HAP-1 (cell line): Measurements from ENCODE around the gene FCN1.

Source experiments
- DNase-seq, 2 experiments: peaks; one replicate each; pipeline ENCODE4 v3.0.0-alpha.2; 2016 to 2020; ENCODE audit warnings: low spot score in 2 of 2
- H3K27me3 ChIP-seq: fragments of 250-450 bp; sonication (Bioruptor Pico); 2 replicates; pipeline ENCODE4 v1.5.1; 2020; ENCODE audit warnings: low read depth, mild to moderate bottlenecking, moderate library complexity
- H3K36me3 ChIP-seq: fragments of 250-450 bp; sonication (Bioruptor Pico); replicated peaks from 2 replicates; pipeline ENCODE4 v1.5.1; 2020; ENCODE audit warnings: mild to moderate bottlenecking
- H3K4me1 ChIP-seq: fragments of 250-450 bp; sonication (Bioruptor Pico); 2 replicates; pipeline ENCODE4 v1.5.1; 2020; ENCODE audit warnings: mild to moderate bottlenecking
- H3K4me3 ChIP-seq: fragments of 250-450 bp; sonication (Bioruptor Pico); 2 replicates; pipeline ENCODE4 v1.5.1; 2020; ENCODE audit warnings: mild to moderate bottlenecking, moderate library complexity
- H3K9me3 ChIP-seq: fragments of 250-450 bp; sonication (Bioruptor Pico); 2 replicates; pipeline ENCODE4 v1.5.1; 2020; ENCODE audit warnings: mild to moderate bottlenecking, moderate library complexity
- in situ Hi-C: fragments of 300-500 bp; cut with MboI; formaldehyde crosslinking; loops from 3 replicates; pipeline ENCODE4 v1.14.3; 2020; ENCODE audit warnings: low sequenced_read_pairs, inconsistent platforms, mixed read lengths

The FCN1 gene

GRCh38 chr9:134892221-134892620, 25.5 kb downstream of the FCN1 start:
- no peak for DNase-seq
- Histone ChIP-seq H3K36me3 (no peaks in the 10 kb centered on the region), H3K9me3 (no peaks in the 10 kb centered on the region; the same call in 1 of the 2 replicates), H3K4me1 (no peaks in the 10 kb centered on the region), H3K27me3 (no peaks in the 10 kb centered on the region), H3K4me3 (no peak overlapping the region)
- in situ Hi-C loops = no loop called here

DNA sequence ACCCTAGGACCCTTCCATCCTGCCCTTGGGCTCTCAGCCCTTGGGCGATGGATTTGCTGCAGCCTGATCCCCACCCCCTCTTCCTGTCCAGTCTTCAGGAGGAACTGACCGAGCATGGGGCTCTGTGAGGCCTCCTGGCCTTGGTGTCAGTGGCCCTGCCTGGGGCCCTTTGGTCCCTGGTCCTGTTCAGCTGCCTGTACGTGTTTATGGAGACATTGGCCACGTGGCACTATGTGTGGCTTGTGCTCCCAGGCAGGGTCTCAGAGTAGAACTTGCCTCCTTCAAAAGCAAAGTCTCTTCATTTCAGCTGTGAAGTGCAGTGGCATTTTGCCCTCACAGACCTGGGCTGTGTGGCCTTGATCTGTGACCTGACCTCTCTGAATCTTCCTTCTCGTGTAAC, 26.0 kb downstream of the FCN1 start:
- no peak overlapping the region for H3K4me3 ChIP-seq
- in situ Hi-C loops = no loop called here
- H3K4me1 ChIP-seq = no peaks in the 10 kb centered on the region
- H3K27me3 ChIP-seq = no peaks in the 10 kb centered on the region
- no peaks in the 10 kb centered on the region; the same call in 1 of the 2 replicates for H3K9me3 ChIP-seq
- DNase-seq = no peak
- no peaks in the 10 kb centered on the region for H3K36me3 ChIP-seq

- in situ Hi-C loops = no loop called here
- Histone ChIP-seq H3K36me3 (no peaks in the 10 kb centered on the region), H3K9me3 (no peaks in the 10 kb centered on the region; the same call in 1 of the 2 replicates), H3K27me3 (no peaks in the 10 kb centered on the region), H3K4me3 (no peak overlapping the region), H3K4me1 (no peaks in the 10 kb centered on the region)
- no peak for DNase-seq
Observed at GRCh38 chr9:134891053-134891452, 26.7 kb downstream of the FCN1 start.

DNA sequence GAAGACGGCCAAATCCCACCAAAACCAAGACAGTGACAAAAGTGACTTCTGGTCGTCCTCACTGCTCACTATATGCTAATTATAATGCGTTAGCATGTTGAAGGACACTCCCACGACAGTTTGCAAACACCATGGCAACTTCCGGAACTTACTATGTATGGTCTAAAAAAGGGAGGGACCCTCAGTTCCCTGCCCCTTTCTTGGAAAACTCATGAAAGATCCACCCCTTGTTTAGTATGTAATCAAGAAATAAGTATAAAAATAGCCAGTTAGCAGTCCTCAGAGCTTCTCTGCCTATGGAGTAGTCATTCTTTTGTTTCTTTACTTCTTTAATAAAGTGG, 27.6 kb downstream of the FCN1 start:
- no peak overlapping the region for H3K4me3 ChIP-seq
- H3K27me3 ChIP-seq = no peaks in the 10 kb centered on the region
- no peaks in the 10 kb centered on the region for H3K4me1 ChIP-seq
- H3K36me3 ChIP-seq = no peaks in the 10 kb centered on the region
- in situ Hi-C loops = no loop called here
- H3K9me3 ChIP-seq = no peaks in the 10 kb centered on the region
- DNase-seq = no peak

- Histone ChIP-seq H3K4me3 (no peak overlapping the region), H3K9me3 (no peaks in the 10 kb centered on the region; the same call in 1 of the 2 replicates), H3K4me1 (no peaks in the 10 kb centered on the region), H3K36me3 (no peaks in the 10 kb centered on the region), H3K27me3 (no peaks in the 10 kb centered on the region)
- in situ Hi-C loops = no loop called here
- no peak for DNase-seq
Observed at GRCh38 chr9:134889386-134890154, 28.1 kb downstream of the FCN1 start.

DNA sequence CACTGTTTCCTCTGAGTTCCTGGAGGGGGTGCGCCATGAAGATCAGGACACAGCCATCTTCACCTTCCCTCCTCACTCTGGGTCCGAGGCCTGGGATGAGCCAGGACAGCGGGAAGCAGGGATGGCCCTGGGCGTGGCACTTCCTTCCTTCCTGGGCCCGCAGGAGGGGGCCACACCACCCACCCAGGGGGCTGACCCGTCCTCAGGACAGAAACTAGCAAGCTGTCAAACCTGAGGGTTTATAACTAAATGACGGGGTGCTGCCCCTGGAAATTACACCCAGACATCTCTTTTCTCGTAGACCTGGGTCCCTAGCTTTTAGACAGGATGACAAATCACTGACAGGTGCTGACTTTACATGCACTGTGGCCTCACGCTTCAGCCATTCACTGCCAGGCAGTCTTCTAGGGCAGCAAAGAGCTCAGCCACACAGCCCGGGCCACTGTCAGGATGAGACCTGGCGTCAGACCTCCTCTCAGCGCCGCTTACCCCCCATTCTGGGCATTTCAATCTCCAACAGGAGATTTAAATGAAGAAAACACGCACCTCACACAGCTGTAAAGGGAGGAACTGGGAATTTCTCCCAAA, 29.0 kb downstream of the FCN1 start:
- H3K4me3 ChIP-seq = no peak overlapping the region
- in situ Hi-C loops = no loop called here
- H3K9me3 ChIP-seq = no peaks in the 10 kb centered on the region; the same call in 1 of the 2 replicates
- no peaks in the 10 kb centered on the region for H3K36me3 ChIP-seq
- no peak for DNase-seq
- no peaks in the 10 kb centered on the region for H3K4me1 ChIP-seq
- no peaks in the 10 kb centered on the region for H3K27me3 ChIP-seq

DNA sequence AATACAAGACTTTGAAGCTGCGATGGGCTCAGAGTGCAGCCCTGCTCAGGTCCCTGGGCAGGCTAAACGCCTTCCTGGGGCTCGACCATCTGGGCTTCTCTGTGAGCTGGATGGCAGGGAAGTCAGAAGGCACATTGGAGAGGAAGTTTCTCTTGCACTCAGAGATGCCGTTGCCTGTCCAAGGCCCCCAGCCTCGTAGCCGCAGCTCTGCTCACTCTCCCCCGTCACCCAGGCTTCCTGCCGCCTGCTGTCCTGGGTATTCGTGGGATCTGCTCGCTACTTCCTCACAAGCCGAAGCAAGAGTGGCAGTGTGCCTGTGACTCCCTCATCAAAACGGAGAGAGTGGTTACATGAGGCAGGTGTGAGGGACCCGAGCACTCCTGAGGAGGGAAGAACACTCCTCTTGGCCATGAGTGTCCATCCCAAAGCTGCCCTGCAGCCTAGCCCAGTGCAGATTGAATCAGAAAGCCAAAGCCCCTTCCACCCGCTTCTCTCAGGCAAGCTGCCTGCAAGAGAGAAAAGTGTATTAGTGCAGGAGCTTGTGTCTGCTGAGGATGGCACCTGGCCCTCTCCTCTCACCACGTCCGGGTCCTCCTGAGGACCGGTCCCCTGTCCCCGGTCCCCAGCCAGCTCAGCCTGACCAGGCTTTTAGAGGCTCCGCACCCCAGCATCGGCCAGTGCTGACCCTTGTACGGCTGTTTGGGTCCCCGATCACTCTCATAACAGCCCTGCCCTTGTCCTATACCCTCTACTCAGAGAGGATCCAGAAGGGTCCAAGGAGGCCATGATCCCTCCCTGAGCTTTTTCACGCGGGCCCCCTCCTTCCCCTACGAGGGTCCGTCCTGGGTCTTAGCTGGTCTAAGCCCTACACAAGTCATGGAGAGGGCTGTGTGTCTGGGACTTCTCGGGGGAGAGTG, 29.8 kb downstream of the FCN1 start:
- Histone ChIP-seq H3K27me3 (no peaks in the 10 kb centered on the region), H3K4me1 (no peaks in the 10 kb centered on the region), H3K4me3 (no peak overlapping the region), H3K9me3 (no peaks in the 10 kb centered on the region; the same call in 1 of the 2 replicates), H3K36me3 (no peaks in the 10 kb centered on the region)
- no peak for DNase-seq
- in situ Hi-C loops = no loop called here

DNA sequence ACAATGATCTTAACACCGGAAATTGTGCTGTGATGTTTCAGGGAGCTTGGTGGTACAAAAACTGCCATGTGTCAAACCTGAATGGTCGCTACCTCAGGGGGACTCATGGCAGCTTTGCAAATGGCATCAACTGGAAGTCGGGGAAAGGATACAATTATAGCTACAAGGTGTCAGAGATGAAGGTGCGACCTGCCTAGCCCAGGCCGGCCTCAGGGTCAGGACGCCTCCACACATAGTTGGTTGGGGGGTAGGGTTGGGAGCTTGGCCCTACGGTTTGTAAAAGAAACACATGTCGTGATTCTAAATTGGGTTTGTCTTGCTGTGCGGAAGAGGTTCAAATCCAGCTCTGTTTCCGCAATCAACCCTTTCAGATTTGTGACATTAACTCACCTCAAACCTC, 30.5 kb downstream of the FCN1 start:
- in situ Hi-C loops = no loop called here
- H3K4me3 ChIP-seq = no peak overlapping the region
- DNase-seq = no peak
- no peaks in the 10 kb centered on the region for H3K4me1 ChIP-seq
- H3K9me3 ChIP-seq = no peaks in the 10 kb centered on the region; the same call in 1 of the 2 replicates
- H3K27me3 ChIP-seq = no peaks in the 10 kb centered on the region
- H3K36me3 ChIP-seq = no peaks in the 10 kb centered on the region

- no peak for DNase-seq
- Histone ChIP-seq H3K4me1 (no peaks in the 10 kb centered on the region), H3K36me3 (no peaks in the 10 kb centered on the region), H3K9me3 (no peaks in the 10 kb centered on the region; the same call in 1 of the 2 replicates), H3K4me3 (no peak overlapping the region), H3K27me3 (no peaks in the 10 kb centered on the region)
- in situ Hi-C loops = no loop called here
Observed at GRCh38 chr9:134886413-134886913, 31.2 kb downstream of the FCN1 start.

GRCh38 chr9:134885679-134886412, 31.9 kb downstream of the FCN1 start:
- Histone ChIP-seq H3K4me3 (no peak overlapping the region), H3K36me3 (no peaks in the 10 kb centered on the region), H3K4me1 (no peaks in the 10 kb centered on the region), H3K27me3 (no peaks in the 10 kb centered on the region), H3K9me3 (no peaks in the 10 kb centered on the region; the same call in 1 of the 2 replicates)
- no peak for DNase-seq
- in situ Hi-C loops = no loop called here

GRCh38 chr9:134885001-134885678, 32.6 kb downstream of the FCN1 start:
- in situ Hi-C loops = no loop called here
- no peak overlapping the region for H3K4me3 ChIP-seq
- H3K9me3 ChIP-seq = no peaks in the 10 kb centered on the region; the same call in 1 of the 2 replicates
- H3K36me3 ChIP-seq = no peaks in the 10 kb centered on the region
- no peak for DNase-seq
- no peaks in the 10 kb centered on the region for H3K27me3 ChIP-seq
- H3K4me1 ChIP-seq = no peaks in the 10 kb centered on the region

DNA sequence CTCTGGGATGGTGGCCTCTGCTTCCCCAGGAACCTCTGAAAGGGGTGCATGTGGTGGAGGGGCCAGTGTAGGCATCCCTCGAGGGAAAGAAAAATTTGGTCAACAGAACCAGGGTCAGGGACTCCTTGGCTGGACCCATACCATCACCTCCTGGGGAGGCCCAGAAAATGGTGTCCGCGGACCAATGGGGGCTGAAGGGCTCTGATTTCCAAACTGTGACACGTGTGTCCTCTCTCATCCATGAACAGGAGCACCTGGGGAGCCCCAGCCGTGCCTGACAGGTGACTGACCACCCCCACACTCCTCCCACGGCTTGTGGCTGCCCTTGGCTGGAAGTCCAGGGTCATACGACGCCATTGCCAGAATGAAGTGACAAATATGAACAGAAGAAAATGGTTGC, 33.2 kb downstream of the FCN1 start:
- H3K9me3 ChIP-seq = no peaks in the 10 kb centered on the region; the same call in 1 of the 2 replicates
- DNase-seq = no peak
- no peak overlapping the region for H3K4me3 ChIP-seq
- no peaks in the 10 kb centered on the region for H3K36me3 ChIP-seq
- in situ Hi-C loops = no loop called here
- no peaks in the 10 kb centered on the region for H3K27me3 ChIP-seq
- no peaks in the 10 kb centered on the region for H3K4me1 ChIP-seq
